Mesenchymal stem cell (in vitro differentiated cells and primary cell): ENCODE results near the gene HCLS1.

Experiments
- DNase-seq: peaks from one replicate; pipeline ENCODE4 v3.0.0-alpha.2; 2013
- H2AFZ ChIP-seq: one replicate; pipeline ENCODE4 v1.6.1; 2013; ENCODE audit warnings: low read depth, mild to moderate bottlenecking, control low read depth, inconsistent platforms, low read length, moderate library complexity
- H2AK5ac ChIP-seq: 2 replicates; pipeline ENCODE4 v1.6.1; 2013; ENCODE audit warnings: low read length, moderate library complexity, mild to moderate bottlenecking, inconsistent platforms; ENCODE audit not compliant: severe bottlenecking
- H2BK120ac ChIP-seq: one replicate; pipeline ENCODE4 v1.6.1; 2013; ENCODE audit warnings: low read depth, mild to moderate bottlenecking, inconsistent platforms, low read length, moderate library complexity
- H2BK12ac ChIP-seq, 2 experiments: one replicate each; pipeline ENCODE4 v1.6.1; 2013; ENCODE audit warnings: inconsistent platforms in 2 of 2, low read length in 2 of 2, mild to moderate bottlenecking in 2 of 2, moderate library complexity in 2 of 2, control low read depth in 1 of 2
- H2BK15ac ChIP-seq: one replicate; pipeline ENCODE4 v1.6.1; 2013; ENCODE audit warnings: mild to moderate bottlenecking, low read depth, inconsistent platforms; ENCODE audit not compliant: poor library complexity, severe bottlenecking
- H2BK5ac ChIP-seq: 2 replicates; pipeline ENCODE4 v1.6.1; 2013; ENCODE audit warnings: low read depth, mild to moderate bottlenecking, low read length, control low read depth, inconsistent platforms; ENCODE audit not compliant: poor library complexity, severe bottlenecking
- H3K14ac ChIP-seq, 2 experiments: one replicate each; pipeline ENCODE4 v1.6.1; 2013; ENCODE audit warnings: inconsistent platforms in 2 of 2, low read length in 2 of 2, control low read depth in 1 of 2, mild to moderate bottlenecking in 1 of 2, moderate library complexity in 1 of 2
- H3K18ac ChIP-seq, 2 experiments: one replicate each; pipeline ENCODE4 v1.6.1; 2013; ENCODE audit warnings: inconsistent platforms in 2 of 2, low read length in 2 of 2, control low read depth in 1 of 2, low read depth in 1 of 2, mild to moderate bottlenecking in 1 of 2
- H3K23ac ChIP-seq, 2 experiments: one replicate each; pipeline ENCODE4 v1.6.1; 2013; ENCODE audit warnings: inconsistent platforms in 2 of 2, low read length in 2 of 2, mild to moderate bottlenecking in 2 of 2, moderate library complexity in 2 of 2, control low read depth in 1 of 2
- H3K27ac ChIP-seq: 2 replicates; pipeline ENCODE4 v1.5.1; 2013; ENCODE audit warnings: mild to moderate bottlenecking, moderate library complexity, low read length, control low read depth, inconsistent platforms; ENCODE audit not compliant: poor library complexity, severe bottlenecking
- H3K27me3 ChIP-seq, 2 experiments: 2 replicates each; pipeline versions ENCODE4 v1.6.1 to v1.7.0; 2013; ENCODE audit warnings: low read length in 2 of 2, mild to moderate bottlenecking in 2 of 2, moderate library complexity in 2 of 2, control low read depth in 1 of 2, inconsistent platforms in 1 of 2; ENCODE audit not compliant: control insufficient read depth in 1 of 2, insufficient read depth in 1 of 2
- H3K36me3 ChIP-seq, 2 experiments: 2 replicates each; pipeline versions ENCODE4 v1.6.1 to v1.7.0; 2013; ENCODE audit warnings: low read length in 2 of 2, control low read depth in 1 of 2, inconsistent platforms in 1 of 2, low read depth in 1 of 2, mild to moderate bottlenecking in 1 of 2; ENCODE audit not compliant: insufficient read depth in 2 of 2, control insufficient read depth in 1 of 2
- H3K4ac ChIP-seq, 2 experiments: one replicate each; pipeline ENCODE4 v1.6.1; 2013; ENCODE audit warnings: inconsistent platforms in 2 of 2, low read length in 2 of 2, mild to moderate bottlenecking in 2 of 2, moderate library complexity in 2 of 2, control low read depth in 1 of 2, low read depth in 1 of 2
- H3K4me1 ChIP-seq: 2 replicates; pipeline ENCODE4 v1.6.1; 2013; ENCODE audit warnings: low read depth, low read length, control low read depth; ENCODE audit not compliant: control insufficient read depth, insufficient read depth
- H3K4me2 ChIP-seq: 2 replicates; pipeline ENCODE4 v1.6.1; 2013; ENCODE audit warnings: low read length, mild to moderate bottlenecking, inconsistent platforms; ENCODE audit not compliant: poor library complexity, severe bottlenecking
- H3K4me3 ChIP-seq, 2 experiments: 2 replicates each; pipeline versions ENCODE4 v1.5.1 to v1.7.0; 2013; ENCODE audit warnings: low read length in 2 of 2, mild to moderate bottlenecking in 2 of 2, control low read depth in 1 of 2, low read depth in 1 of 2; ENCODE audit not compliant: insufficient read depth in 1 of 2
- H3K79me1 ChIP-seq: replicated peaks from 2 replicates; pipeline ENCODE4 v1.6.1; 2013; ENCODE audit warnings: mild to moderate bottlenecking, control low read depth, low read length, inconsistent platforms; ENCODE audit not compliant: poor library complexity, severe bottlenecking
- H3K9ac ChIP-seq: 2 replicates; pipeline ENCODE4 v1.7.0; 2013; ENCODE audit warnings: mild to moderate bottlenecking, low read length, moderate library complexity
- H3K9me3 ChIP-seq: 2 replicates; pipeline ENCODE4 v1.7.0; 2013; ENCODE audit warnings: mild to moderate bottlenecking, low read length; ENCODE audit not compliant: control insufficient read depth
- H4K8ac ChIP-seq: one replicate; pipeline ENCODE4 v1.6.1; 2013; ENCODE audit warnings: inconsistent platforms, mild to moderate bottlenecking, low read length, moderate library complexity
- H4K91ac ChIP-seq: one replicate; pipeline ENCODE4 v1.6.1; 2013; ENCODE audit warnings: mild to moderate bottlenecking, low read length, inconsistent platforms
- WGBS: methylation state at CpG from one replicate; pipeline ENCODE4 v1.1.7; 2013; ENCODE audit warnings: mixed read lengths; 5-methylcytosine and 5-hydroxymethylcytosine counted together

HCLS1 gene

GRCh38 chr3:121648219-121648958 lies 12.3 kb downstream of the HCLS1 start:
- Histone ChIP-seq H3K14ac (no peak overlapping the region), H3K18ac (no peak overlapping the region), H2BK12ac (no peak overlapping the region), H3K23ac (no peak overlapping the region), H4K8ac (no peak overlapping the region), H3K36me3 (no peaks in the 10 kb centered on the region), H3K79me1 (no peaks in the 10 kb centered on the region), H3K4me2 (no peak overlapping the region), H2AFZ (no peak overlapping the region), H2BK120ac (no peak overlapping the region), H2BK15ac (no peak overlapping the region), H3K9me3 (no peaks in the 10 kb centered on the region), H3K27me3 (no peaks in the 10 kb centered on the region), H3K4me1 (no peaks in the 10 kb centered on the region), H2BK5ac (no peak overlapping the region), H3K9ac (no peak overlapping the region), H2AK5ac (no peak overlapping the region), H3K4me3 (no peak overlapping the region), H4K91ac (no peak overlapping the region), H3K4ac (no peak overlapping the region), H3K27ac (no peak overlapping the region)
- DNase-seq, result no peak
- 94% methylated on average over 6 of the region's 6 CpGs for WGBS

GRCh38 chr3:121645054-121645453 lies 15.6 kb downstream of the HCLS1 start:
- Histone ChIP-seq H2BK15ac (no peak overlapping the region), H2AK5ac (no peak overlapping the region), H2BK5ac (no peak overlapping the region), H3K27ac (no peak overlapping the region), H3K4me3 (no peak overlapping the region), H3K4me1 (no peaks in the 10 kb centered on the region), H3K4me2 (no peak overlapping the region), H3K4ac (no peak overlapping the region), H3K36me3 (no peaks in the 10 kb centered on the region), H4K8ac (no peak overlapping the region), H3K27me3 (no peaks in the 10 kb centered on the region), H3K9me3 (no peaks in the 10 kb centered on the region), H3K14ac (no peak overlapping the region), H3K9ac (no peak overlapping the region), H3K18ac (no peak overlapping the region), H2AFZ (no peak overlapping the region), H4K91ac (no peak overlapping the region), H3K23ac (no peak overlapping the region), H3K79me1 (no peaks in the 10 kb centered on the region), H2BK120ac (no peak overlapping the region), H2BK12ac (no peak overlapping the region)
- DNase-seq, result no peak
- 100% methylated on average over 3 of the region's 5 CpGs for WGBS

DNA sequence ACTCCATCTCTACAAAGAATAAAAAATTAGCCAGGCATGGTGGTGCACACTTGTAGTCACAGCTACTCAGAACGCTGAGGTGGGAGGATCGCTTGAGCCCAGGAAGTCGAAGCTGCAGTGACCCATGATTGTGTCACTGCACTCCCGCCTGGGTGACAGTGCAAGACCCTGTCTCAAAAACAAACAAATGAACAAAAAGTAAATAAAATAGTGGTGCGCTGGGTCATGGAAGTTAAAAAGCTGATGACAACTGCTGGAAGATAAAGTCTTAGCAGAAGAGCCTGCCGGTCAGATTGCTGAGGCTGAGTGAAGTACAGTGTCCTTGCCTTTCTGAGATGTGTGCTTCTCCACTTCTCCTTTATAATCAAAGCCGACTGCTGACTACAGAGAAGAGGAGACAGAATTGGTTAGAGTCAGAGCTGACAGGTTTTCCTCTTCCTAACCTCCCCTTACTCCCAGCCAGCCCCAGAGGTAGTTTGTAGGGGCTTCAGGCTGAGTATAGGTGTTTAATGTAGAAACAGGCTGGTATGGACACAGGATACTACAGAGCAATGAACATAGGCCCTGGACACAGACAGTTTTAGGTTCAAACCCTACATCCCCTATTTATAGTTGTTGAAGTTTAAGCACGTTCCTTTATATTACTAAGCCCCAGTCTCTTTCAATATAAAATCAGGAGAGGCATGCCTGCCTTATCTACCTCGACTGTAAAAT lies 17.9 kb downstream of the HCLS1 start:
- Histone ChIP-seq H3K4me3 (no peak overlapping the region), H4K8ac (no peak overlapping the region), H3K9me3 (no peaks in the 10 kb centered on the region), H2AK5ac (no peak overlapping the region), H3K14ac (no peak overlapping the region), H3K9ac (no peak overlapping the region), H3K27me3 (no peaks in the 10 kb centered on the region), H3K4me2 (no peak overlapping the region), H3K23ac (no peak overlapping the region), H3K36me3 (no peaks in the 10 kb centered on the region), H3K27ac (no peak overlapping the region), H4K91ac (no peak overlapping the region), H3K18ac (no peak overlapping the region), H2BK12ac (no peak overlapping the region), H3K4me1 (no peaks in the 10 kb centered on the region), H3K4ac (no peak overlapping the region), H2BK5ac (no peak overlapping the region), H2AFZ (no peak overlapping the region), H2BK120ac (no peak overlapping the region), H3K79me1 (no peaks in the 10 kb centered on the region), H2BK15ac (no peak overlapping the region)
- no peak for DNase-seq
- 69% methylated on average over 7 of the region's 9 CpGs for WGBS

DNA sequence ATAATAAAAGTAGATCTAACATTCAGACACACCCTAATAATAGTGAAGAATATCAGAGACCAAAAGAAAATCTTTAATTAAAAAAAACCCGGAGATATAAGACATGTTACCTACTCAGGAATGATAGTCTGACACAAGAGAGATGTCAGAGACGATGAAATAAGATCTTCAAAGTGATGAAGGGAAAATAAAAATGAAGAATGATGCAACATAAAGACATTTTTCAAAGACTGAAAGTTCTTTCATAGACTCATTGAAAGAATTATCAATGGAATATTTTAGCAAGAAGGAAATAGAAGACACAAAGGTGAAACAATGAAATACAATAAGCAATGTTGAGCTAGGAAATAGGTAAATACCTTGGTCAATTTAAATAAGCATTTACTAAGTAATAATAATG lies 19.6 kb downstream of the HCLS1 start:
- H2BK120ac ChIP-seq, result no peak overlapping the region
- no peaks in the 10 kb centered on the region for H3K4me1 ChIP-seq

More for the DNA sequence above, 19.6 kb downstream of the HCLS1 start:
- Histone ChIP-seq H3K36me3 (no peaks in the 10 kb centered on the region), H3K18ac (no peak overlapping the region), H3K23ac (no peak overlapping the region), H2AK5ac (no peak overlapping the region), H3K4me2 (no peak overlapping the region), H3K79me1 (no peaks in the 10 kb centered on the region), H4K8ac (no peak overlapping the region), H3K4me3 (no peak overlapping the region), H2BK5ac (no peak overlapping the region), H4K91ac (no peak overlapping the region), H3K27ac (no peak overlapping the region), H3K9me3 (no peaks in the 10 kb centered on the region), H2AFZ (no peak overlapping the region), H3K4ac (no peak overlapping the region), H3K27me3 (no peaks in the 10 kb centered on the region), H3K9ac (no peak overlapping the region), H2BK15ac (no peak overlapping the region), H2BK12ac (no peak overlapping the region), H3K14ac (no peak overlapping the region)
- WGBS, result 100% methylated on average over 2 of the region's 2 CpGs
- no peak for DNase-seq
